GM21737 (cell line): ENCODE results near the gene TMEM14A.
A peak's percentile ranks its signal among the peaks of the same experiment; 100 is the strongest.
"Not testable (repeated sequence)": the region's sequence is repeated elsewhere in the genome, so short reads cannot be mapped to it uniquely, and the experiment has no call there.

ENCODE experiments used
- ATAC-seq: cut with Tn5 transposase; IDR thresholded peaks from one replicate; pipeline ENCODE4 v1.9.1; 2021; ENCODE audit warnings: mild to moderate bottlenecking, moderate library complexity; ENCODE audit not compliant: unreplicated experiment

TMEM14A gene

GRCh38 chr6:52693773-52694172, 22.9 kb downstream of the TMEM14A start:
- ATAC-seq: no peak

DNA sequence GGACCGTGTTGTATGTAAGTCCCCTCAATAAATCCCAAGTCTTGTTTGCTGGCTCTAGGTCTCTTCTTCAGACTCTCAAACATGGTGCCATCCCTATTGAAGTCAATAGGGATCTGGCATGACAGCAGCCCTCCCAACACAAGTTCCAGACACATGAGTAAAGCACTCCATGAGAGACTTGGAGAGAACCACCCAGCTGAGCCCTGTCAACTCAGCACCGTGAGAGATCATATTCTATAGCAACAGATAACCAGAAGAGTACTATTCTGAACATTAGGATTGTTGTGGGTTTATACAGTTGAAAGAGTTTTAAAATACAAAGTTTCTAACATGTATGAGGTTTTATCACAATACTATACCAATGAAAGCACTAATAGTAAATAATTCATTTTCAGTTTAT, 23.5 kb downstream of the TMEM14A start:
- no peak for ATAC-seq

- no peak for ATAC-seq
Measured at GRCh38 chr6:52696418-52696817, 25.5 kb downstream of the TMEM14A start.

- ATAC-seq: no peak
Measured at GRCh38 chr6:52697903-52698302, 27.0 kb downstream of the TMEM14A start.

DNA sequence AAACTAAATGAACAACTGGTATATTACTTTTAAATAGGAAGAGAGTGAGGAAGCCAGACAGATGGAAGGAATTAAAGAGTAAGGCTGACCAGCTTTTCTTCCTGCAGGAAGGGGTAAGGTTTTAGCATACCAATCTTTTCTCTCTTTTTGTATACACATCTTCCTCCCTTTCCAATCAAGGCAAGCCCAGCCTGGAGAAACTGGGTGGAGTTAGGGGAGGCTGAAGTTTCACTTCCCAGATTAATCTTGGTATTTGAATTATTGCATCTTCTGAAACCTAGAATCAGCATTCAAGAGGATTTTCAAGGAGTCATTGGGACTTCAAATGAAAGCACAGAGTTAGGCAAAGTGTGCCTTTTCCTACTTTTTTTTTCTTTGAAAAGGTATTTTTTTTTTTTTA, 33.1 kb downstream of the TMEM14A start:
- ATAC-seq: no peak

- ATAC-seq: not testable (repeated sequence)
Measured at GRCh38 chr6:52704781-52705502, 34.0 kb downstream of the TMEM14A start.

- no peak for ATAC-seq
Measured at GRCh38 chr6:52706001-52706400, 35.1 kb downstream of the TMEM14A start.

GRCh38 chr6:52707963-52708680, 37.2 kb downstream of the TMEM14A start:
- no peak for ATAC-seq

DNA sequence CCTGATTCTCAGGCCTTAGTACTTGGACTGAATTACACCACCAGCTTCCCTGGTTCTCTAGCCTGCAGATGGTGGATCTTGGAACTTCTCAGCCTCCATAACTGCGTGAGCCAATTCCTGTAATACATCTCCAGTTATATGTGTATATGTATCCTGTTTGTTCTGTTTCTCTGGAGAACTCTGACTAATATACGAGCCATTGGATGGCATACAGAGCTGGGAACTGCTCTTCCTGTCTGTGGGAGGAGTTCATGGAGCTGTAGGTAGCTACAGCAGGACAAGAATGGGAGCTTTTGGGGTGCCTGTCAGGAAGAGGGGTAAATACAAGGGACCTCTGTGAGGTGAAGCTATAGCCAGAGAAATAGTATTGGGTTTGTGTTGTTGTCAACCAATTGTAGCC, 41.2 kb downstream of the TMEM14A start:
- no peak for ATAC-seq

- ATAC-seq: not testable (repeated sequence)
Measured at GRCh38 chr6:52714761-52715160, 43.8 kb downstream of the TMEM14A start.

- no peak for ATAC-seq
Measured at GRCh38 chr6:52718550-52718949, 47.6 kb downstream of the TMEM14A start.

- no peak for ATAC-seq
Measured at GRCh38 chr6:52720321-52720720, 49.4 kb downstream of the TMEM14A start.

DNA sequence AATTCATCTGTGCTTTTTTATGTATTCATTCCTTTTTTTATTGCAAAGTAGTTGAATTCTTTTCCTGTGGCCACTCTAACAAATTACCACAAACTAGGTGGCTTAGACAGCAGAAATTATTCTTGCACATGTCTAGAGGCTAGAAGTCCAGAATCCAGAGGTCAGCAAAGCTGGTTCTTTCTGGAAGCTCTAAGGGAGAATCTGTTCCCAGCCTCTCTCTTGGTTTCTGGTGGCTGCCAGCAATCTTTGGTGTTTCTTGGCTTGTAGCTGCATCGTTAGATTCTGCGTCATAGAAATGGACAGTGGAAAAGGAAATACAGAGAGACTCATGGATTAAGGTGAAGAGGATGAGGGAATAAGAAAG, 53.1 kb downstream of the TMEM14A start:
- ATAC-seq: no peak

DNA sequence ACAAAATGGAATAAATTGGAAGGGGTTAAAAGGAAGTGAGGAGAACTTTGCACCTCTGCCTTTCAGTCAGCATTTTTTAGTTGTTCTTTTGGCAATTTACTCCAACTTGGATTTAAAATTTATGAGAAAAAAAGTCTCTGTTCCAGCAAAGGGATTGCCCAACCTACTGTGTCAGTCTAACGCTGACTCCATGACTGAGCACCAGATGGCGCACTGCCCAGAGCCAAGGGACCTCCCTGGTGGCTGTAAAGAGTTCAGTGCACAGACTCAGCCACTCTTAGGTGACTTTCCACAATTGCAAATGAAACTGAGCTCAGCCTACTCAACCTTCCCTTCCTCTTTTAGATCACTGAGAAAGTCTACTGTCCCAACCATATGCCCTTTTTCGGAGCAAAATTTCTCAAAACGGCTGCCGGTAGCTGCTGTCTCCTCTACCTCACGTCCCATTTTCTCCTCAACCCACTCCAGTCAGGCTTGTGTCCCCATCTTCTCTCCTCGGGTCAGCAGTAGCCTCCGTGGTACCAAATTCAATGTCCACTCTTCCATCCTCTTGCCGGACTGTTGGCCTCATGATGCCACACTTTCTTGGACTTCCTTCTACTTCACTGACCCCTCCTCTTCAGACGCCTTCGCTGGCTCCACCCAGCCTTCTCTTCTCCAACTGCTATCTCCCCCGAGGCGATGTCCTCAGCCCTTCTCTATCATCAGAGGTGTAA, 53.7 kb downstream of the TMEM14A start:
- ATAC-seq: peak; percentile 98

DNA sequence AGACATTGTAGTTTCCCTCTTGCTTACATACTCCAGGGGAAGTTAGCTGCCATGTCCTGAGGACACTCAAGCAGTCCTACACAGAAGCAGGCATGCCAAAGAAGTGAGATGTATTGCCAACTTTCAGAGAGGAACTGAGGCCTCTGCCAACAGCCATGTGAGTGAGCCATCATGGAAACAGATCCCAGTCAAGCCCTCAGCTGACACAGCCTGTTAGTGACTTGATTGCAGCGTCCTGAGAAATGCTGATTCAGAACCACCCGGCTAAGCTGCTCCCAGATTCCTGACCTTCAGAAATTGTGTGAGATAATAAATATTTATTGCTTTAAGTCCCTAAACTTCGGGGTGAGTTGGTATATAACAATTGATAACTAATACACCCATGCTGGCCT, 54.2 kb downstream of the TMEM14A start:
- ATAC-seq: no peak

DNA sequence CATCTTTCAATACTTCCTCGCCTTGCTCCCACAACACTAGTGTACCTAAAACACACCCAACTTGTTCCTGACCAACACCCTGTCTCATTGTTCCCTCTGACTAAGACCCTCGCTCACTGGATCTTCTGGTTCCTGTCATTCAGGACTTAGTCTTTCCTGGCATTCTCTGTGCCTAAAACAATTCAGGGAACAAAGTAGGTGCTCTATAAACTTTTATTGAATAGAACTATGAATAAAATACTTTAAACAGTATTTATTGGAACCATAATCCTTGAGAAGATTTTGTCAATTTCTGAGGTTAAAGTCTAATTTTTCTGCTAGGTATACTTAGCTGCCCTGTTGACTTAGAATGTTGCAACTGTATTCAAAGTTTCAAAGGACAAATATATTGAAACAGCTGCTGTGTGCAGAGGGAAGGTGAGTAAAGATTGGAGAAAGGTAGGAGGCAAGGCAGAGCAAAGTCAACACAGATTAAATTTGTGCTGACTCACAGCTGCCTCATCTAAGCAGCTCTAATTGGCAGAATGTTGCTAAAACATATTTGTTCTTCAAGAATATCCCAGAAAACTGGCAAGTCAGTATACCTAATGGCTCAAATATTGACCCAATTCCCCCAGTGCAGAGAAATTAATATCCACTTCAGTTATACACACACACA, 54.8 kb downstream of the TMEM14A start:
- ATAC-seq: no peak

DNA sequence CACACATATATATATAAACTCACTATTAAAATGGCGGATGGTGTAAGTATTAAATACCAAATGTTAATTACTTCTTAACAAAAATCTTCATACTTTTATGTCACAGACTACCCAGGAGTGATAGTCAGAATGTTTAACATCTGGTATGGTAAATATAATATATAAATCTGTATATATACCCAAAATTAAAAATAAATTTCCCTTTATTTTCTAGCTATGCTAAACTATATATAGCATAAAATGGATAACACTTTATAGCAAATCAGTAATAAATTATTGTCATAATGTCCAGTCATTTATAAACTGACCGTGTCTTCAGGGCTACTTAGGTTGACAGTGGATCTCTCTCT, 55.3 kb downstream of the TMEM14A start:
- ATAC-seq: no peak

DNA sequence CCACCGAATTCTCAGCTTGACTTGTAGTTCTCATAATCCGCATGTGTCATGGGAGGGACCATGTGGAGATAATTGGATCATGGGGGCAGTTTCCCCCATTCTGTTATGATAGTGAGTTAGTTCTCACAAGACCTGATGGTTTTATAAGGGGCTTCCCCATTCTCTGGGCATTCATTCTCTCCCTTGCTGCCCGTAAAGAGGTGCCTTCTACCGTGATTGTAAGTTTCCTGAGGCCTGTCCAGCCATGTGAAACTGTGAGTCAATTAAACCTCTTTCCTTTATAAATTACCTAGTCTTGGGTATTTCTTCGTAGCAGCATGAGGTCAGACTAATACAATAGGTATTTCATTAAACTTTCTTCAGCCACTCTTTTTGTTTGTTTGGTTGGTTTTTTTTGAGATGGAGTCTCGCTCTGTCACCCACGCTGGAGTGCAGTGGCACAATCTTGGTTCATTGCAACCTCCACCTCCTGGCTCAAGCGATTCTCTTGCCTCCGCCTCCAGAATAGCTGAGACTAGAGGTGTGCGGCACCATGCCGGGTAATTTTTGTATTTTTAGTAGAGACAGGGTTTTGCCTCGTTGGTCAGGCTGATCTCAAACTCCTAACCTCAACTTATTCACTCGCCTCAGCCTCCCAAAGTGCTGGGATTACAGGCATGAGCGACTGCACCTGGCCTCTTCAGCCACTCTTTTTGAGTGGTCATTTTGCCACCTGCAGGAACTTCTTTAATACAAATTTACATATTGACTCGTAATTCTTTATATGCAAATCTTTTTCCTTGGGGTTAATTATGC, 56.0 kb downstream of the TMEM14A start:
- ATAC-seq: no peak

- ATAC-seq: no peak
Measured at GRCh38 chr6:52727908-52728307, 57.0 kb downstream of the TMEM14A start.

GRCh38 chr6:52728394-52728793, 57.5 kb downstream of the TMEM14A start:
- no peak for ATAC-seq

GRCh38 chr6:52729576-52729975, 58.7 kb downstream of the TMEM14A start:
- no peak for ATAC-seq
